Activated B cell treated with CpG ODN at 0.5 μM for 24 hours (primary cell): ENCODE measurements around the gene NIPSNAP3A. TPM values are rescaled to one million over a fixed set of nuclear protein-coding genes. Genes with fewer than 3 reads are reported as not detected.

ENCODE experiments used
- ATAC-seq: fragments of 200-7000 bp; cut with Tn5 transposase; one replicate; pipeline ENCODE4 v1.10.0; 2021; ENCODE audit warnings: low read depth, mild to moderate bottlenecking, moderate library complexity
- CTCF ChIA-PET: fragments of 350-600 bp; sonication (Branson Sonifier 250); formaldehyde crosslinking; loops from one replicate; lab custom pipeline; 2021; ENCODE audit warnings: antibody characterized with exemption; lab: Charles Lee
- POLR2A ChIA-PET: fragments of 350-600 bp; sonication (Branson Sonifier 250); formaldehyde crosslinking; loops from one replicate; lab custom pipeline; 2021; ENCODE audit warnings: antibody characterized with exemption; lab: Charles Lee
- DNase-seq: peaks from one replicate; pipeline ENCODE4 v3.0.0; 2022
- H3K27ac Mint-ChIP-seq: one replicate; pipeline ENCODE4 v1.8.0; 2020; ENCODE audit warnings: mixed read lengths
- H3K27me3 Mint-ChIP-seq: one replicate; pipeline ENCODE4 v1.8.0; 2021; ENCODE audit warnings: mixed read lengths
- H3K36me3 Mint-ChIP-seq: one replicate; pipeline ENCODE4 v1.8.0; 2021; ENCODE audit warnings: low read depth, mixed read lengths
- H3K4me1 Mint-ChIP-seq: one replicate; pipeline ENCODE4 v1.8.0; 2021; ENCODE audit warnings: mixed read lengths
- H3K4me3 Mint-ChIP-seq: one replicate; pipeline ENCODE4 v1.8.0; 2020; ENCODE audit warnings: mild to moderate bottlenecking, mixed read lengths
- H3K9me3 Mint-ChIP-seq: one replicate; pipeline ENCODE4 v1.8.0; 2020; ENCODE audit warnings: mixed read lengths
- intact Hi-C: fragments of 100-400 bp; cut with micrococcal nuclease; formaldehyde crosslinking; loops from one replicate; pipeline ENCODE4 v1.15.1; 2024
- total RNA-seq: library from RNA; stranded (reverse); gene quantifications from 2 replicates; pipeline ENCODE4 v1.2.3, GENCODE V29; 2022
- TF ChIP-seq, protein P1 (sequence below): fragments of 200-600 bp; IDR thresholded peaks from one replicate; pipeline ENCODE4 v1.8.0; 2022; ENCODE audit warnings: antibody characterized with exemption, mild to moderate bottlenecking

The NIPSNAP3A gene
- total RNA-seq, 1 donor from 2014 or later, result 21.9 TPM

DNA sequence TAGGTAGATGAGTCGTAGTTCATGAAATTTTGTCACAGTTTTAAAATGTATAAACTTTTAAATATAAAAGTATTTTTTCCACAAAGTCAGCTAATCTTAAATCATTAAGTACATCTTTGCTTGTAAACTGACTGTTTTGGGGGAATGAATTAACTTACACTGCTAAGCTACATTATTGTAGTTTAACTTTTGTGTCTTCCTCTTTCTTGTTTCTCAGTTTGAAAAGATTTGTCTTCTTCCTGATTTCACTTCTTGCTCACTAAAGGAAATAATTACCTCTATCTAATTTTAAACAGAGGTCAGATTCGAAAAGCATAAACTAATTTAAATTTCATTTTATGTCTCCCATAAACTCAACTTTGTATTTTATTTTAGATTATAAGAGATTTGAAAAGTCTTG, 22.2 kb downstream of the NIPSNAP3A start:
- TF ChIP-seq, protein P1, sequence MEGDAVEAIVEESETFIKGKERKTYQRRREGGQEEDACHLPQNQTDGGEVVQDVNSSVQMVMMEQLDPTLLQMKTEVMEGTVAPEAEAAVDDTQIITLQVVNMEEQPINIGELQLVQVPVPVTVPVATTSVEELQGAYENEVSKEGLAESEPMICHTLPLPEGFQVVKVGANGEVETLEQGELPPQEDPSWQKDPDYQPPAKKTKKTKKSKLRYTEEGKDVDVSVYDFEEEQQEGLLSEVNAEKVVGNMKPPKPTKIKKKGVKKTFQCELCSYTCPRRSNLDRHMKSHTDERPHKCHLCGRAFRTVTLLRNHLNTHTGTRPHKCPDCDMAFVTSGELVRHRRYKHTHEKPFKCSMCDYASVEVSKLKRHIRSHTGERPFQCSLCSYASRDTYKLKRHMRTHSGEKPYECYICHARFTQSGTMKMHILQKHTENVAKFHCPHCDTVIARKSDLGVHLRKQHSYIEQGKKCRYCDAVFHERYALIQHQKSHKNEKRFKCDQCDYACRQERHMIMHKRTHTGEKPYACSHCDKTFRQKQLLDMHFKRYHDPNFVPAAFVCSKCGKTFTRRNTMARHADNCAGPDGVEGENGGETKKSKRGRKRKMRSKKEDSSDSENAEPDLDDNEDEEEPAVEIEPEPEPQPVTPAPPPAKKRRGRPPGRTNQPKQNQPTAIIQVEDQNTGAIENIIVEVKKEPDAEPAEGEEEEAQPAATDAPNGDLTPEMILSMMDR, result no peak
- DNase-seq (no peak), ATAC-seq (peak; percentile 46)
- H3K9me3 Mint-ChIP-seq, result no peaks in the 10 kb centered on the region
- peak overlapping the region; percentile 94 for H3K27ac Mint-ChIP-seq
- peaks cover 64% of the 10 kb centered on the region for H3K4me1 Mint-ChIP-seq
- intact Hi-C loops, result loop anchor here (5.0 kb wide), 1 partner anchor 473 kb away; the partner anchor contains the start of gene SLC44A1
- ChIA-PET POLR2A (interaction anchor here (0.8 to 3.6 kb wide), 5 partner anchors 8 to 549 kb away, joined by 3 to 43 read pairs (median 4); partner anchors contain the start of gene NIPSNAP3A), CTCF (interaction anchor here (1.7 kb wide), 1 partner anchor 11 kb away, joined by 6 read pairs; no protein-coding TSS in a partner anchor)
- H3K4me3 Mint-ChIP-seq, result peak overlapping the region; percentile 57
- peaks cover 26% of the 10 kb centered on the region for H3K36me3 Mint-ChIP-seq
- H3K27me3 Mint-ChIP-seq, result no peaks in the 10 kb centered on the region

GRCh38 chr9:104772714-104773510, 25.4 kb downstream of the NIPSNAP3A start:
- intact Hi-C loops, result loop anchor here (1.0 kb wide), 1 partner anchor 8 kb away; no protein-coding TSS in a partner anchor
- H3K9me3 Mint-ChIP-seq, result no peaks in the 10 kb centered on the region
- TF ChIP-seq, protein P1, result no peak
- H3K4me3 Mint-ChIP-seq, result peak overlapping the region; percentile 78
- ChIA-PET CTCF (no interaction called here), POLR2A (interaction anchor here (1.8 to 2.8 kb wide), 2 partner anchors 25 kb away, joined by 12 to 36 read pairs; partner anchors contain the start of gene NIPSNAP3A)
- no peak for DNase-seq
- peaks cover 30% of the 10 kb centered on the region for H3K36me3 Mint-ChIP-seq
- H3K27me3 Mint-ChIP-seq, result no peaks in the 10 kb centered on the region
- H3K4me1 Mint-ChIP-seq, result peaks cover 47% of the 10 kb centered on the region
- H3K27ac Mint-ChIP-seq, result peak overlapping the region; percentile 86
- ATAC-seq, result peak; percentile 42

DNA sequence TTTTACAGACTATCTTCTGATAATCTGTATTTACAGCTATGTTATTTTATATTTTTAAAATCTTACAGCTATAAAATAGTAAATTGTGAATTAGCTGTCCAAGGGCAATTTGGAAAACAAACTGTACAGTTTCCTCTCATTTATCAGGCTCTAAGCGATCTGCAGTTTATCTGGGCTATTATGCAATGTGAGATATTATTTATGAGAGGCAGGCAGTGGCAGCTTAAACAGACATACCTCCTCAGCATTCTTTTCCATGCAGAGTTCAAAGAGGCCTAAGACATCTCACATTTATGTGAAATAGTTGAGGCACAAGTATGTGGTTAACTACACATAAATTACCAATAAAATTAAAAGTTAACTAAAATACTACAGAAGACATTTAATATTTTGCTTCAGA, 26.6 kb downstream of the NIPSNAP3A start:
- peaks cover 43% of the 10 kb centered on the region for H3K4me1 Mint-ChIP-seq
- no peak overlapping the region for H3K4me3 Mint-ChIP-seq
- ChIA-PET POLR2A (interaction anchor here (0.6 to 2.8 kb wide), 4 partner anchors 9 to 26 kb away, joined by 4 to 36 read pairs (median 18); partner anchors contain the start of genes NIPSNAP3A and NIPSNAP3B), CTCF (interaction anchor here (0.9 kb wide), 1 partner anchor 26 kb away, joined by 4 read pairs; no protein-coding TSS in a partner anchor)
- intact Hi-C loops, result no loop called here
- H3K36me3 Mint-ChIP-seq, result peaks cover 30% of the 10 kb centered on the region
- ATAC-seq, result no peak
- no peaks in the 10 kb centered on the region for H3K27me3 Mint-ChIP-seq
- no peak for DNase-seq
- no peaks in the 10 kb centered on the region for H3K9me3 Mint-ChIP-seq
- TF ChIP-seq, protein P1, result no peak
- H3K27ac Mint-ChIP-seq, result no peak overlapping the region

GRCh38 chr9:104774831-104775573, 27.5 kb downstream of the NIPSNAP3A start:
- Mint-ChIP-seq H3K27me3 (no peaks in the 10 kb centered on the region), H3K36me3 (peaks cover 30% of the 10 kb centered on the region), H3K4me1 (peaks cover 37% of the 10 kb centered on the region), H3K27ac (no peak overlapping the region), H3K4me3 (no peak overlapping the region), H3K9me3 (no peaks in the 10 kb centered on the region)
- POLR2A ChIA-PET, result interaction anchor here (0.6 to 2.8 kb wide), 8 partner anchors 9 to 469 kb away, joined by 3 to 36 read pairs (median 5); partner anchors contain the start of genes NIPSNAP3A, NIPSNAP3B and SLC44A1
- CTCF ChIA-PET, result interaction anchor here (0.9 to 1.0 kb wide), 2 partner anchors 27 to 28 kb away, joined by 4 to 5 read pairs; partner anchors contain the start of gene NIPSNAP3A
- no peak for DNase-seq
- ATAC-seq, result peak; percentile 86
- intact Hi-C loops, result no loop called here
- TF ChIP-seq, protein P1, result no peak
